HEK293 (cell line): ENCODE measurements around the gene STON2.

Source experiments
- CTCF ChIA-PET: fragments of 350-600 bp; formaldehyde crosslinking; extraction: SDS; loops from one replicate; lab custom pipeline; 2021; ENCODE audit warnings: antibody characterized with exemption; lab: Yijun Ruan, JAX
- POLR2A ChIA-PET: fragments of 300-600 bp; formaldehyde crosslinking; extraction: SDS; loops from one replicate; lab custom pipeline; 2020; ENCODE audit warnings: antibody characterized with exemption, inconsistent platforms; lab: Yijun Ruan, JAX
- H3K27ac ChIP-seq: fragments of 200-500 bp; sonication (Bioruptor generic); 2 replicates; pipeline ENCODE4 v1.5.1; 2014; ENCODE audit warnings: low read depth, low read length, control low read depth, inconsistent platforms; ENCODE audit errors: extremely low read depth
- H3K36me3 ChIP-seq, 2 experiments: fragments of 200-500 bp in 1 of 2; sonication (Bioruptor generic) in 1 of 2; 1 replicate in 1 of 2; 2 replicates in 1 of 2; pipeline ENCODE4 v1.5.1; 2014 to 2017; ENCODE audit warnings: inconsistent platforms in 2 of 2, low read length in 2 of 2; ENCODE audit not compliant: control insufficient read depth in 2 of 2, insufficient read depth in 1 of 2
- H3K4me1 ChIP-seq: fragments of 200-500 bp; sonication (Bioruptor generic); 2 replicates; pipeline ENCODE4 v1.5.1; 2014; ENCODE audit warnings: mild to moderate bottlenecking, low read length, inconsistent platforms; ENCODE audit not compliant: control insufficient read depth, insufficient read depth
- H3K4me3 ChIP-seq: 2 replicates; pipeline ENCODE4 v1.5.1; 2011; ENCODE audit warnings: low read depth, mild to moderate bottlenecking, control low read depth, low read length, moderate library complexity
- H3K9me3 ChIP-seq: fragments of 200-500 bp; sonication (Bioruptor generic); 2 replicates; pipeline ENCODE4 v1.5.1; 2014; ENCODE audit warnings: low read depth, low read length, inconsistent platforms; ENCODE audit not compliant: control insufficient read depth, insufficient read depth
- MZF1 ChIP-seq: fragments of 450-650 bp; formaldehyde crosslinking; IDR thresholded peaks from 2 replicates; pipeline ENCODE4 v1.5.1; 2017; ENCODE audit warnings: missing biosample characterization, missing genetic modification characterization, borderline replicate concordance
- OVOL3 ChIP-seq: fragments of 450-650 bp; formaldehyde crosslinking; IDR thresholded peaks from 2 replicates; pipeline ENCODE4 v1.5.1; 2016; ENCODE audit warnings: missing biosample characterization, missing genetic modification characterization
- ZNF112 ChIP-seq: fragments of 450-650 bp; formaldehyde crosslinking; IDR thresholded peaks from 2 replicates; pipeline ENCODE4 v1.5.0; 2017; ENCODE audit warnings: missing biosample characterization, missing genetic modification characterization
- ZNF175 ChIP-seq: fragments of 450-650 bp; formaldehyde crosslinking; IDR thresholded peaks from 2 replicates; pipeline ENCODE4 v1.5.1; 2016; ENCODE audit warnings: missing biosample characterization, missing genetic modification characterization
- ZNF2 ChIP-seq: fragments of 450-650 bp; formaldehyde crosslinking; IDR thresholded peaks from 2 replicates; pipeline ENCODE4 v1.5.1; 2016; ENCODE audit warnings: missing biosample characterization, missing genetic modification characterization
- ZNF211 ChIP-seq: fragments of 450-650 bp; formaldehyde crosslinking; IDR thresholded peaks from 2 replicates; pipeline ENCODE4 v1.5.1; 2016; ENCODE audit warnings: low read depth, missing biosample characterization, missing genetic modification characterization
- ZNF214 ChIP-seq: fragments of 450-650 bp; formaldehyde crosslinking; IDR thresholded peaks from 2 replicates; pipeline ENCODE4 v1.5.1; 2017; ENCODE audit warnings: missing biosample characterization, mild to moderate bottlenecking, missing genetic modification characterization, borderline replicate concordance
- ZNF280D ChIP-seq: fragments of 450-650 bp; formaldehyde crosslinking; IDR thresholded peaks from 2 replicates; pipeline ENCODE4 v1.5.1; 2016; ENCODE audit warnings: missing biosample characterization, missing genetic modification characterization
- ZNF292 ChIP-seq: fragments of 450-650 bp; formaldehyde crosslinking; IDR thresholded peaks from 2 replicates; pipeline ENCODE4 v1.5.1; 2016; ENCODE audit warnings: low read depth, missing biosample characterization, missing genetic modification characterization, borderline replicate concordance
- ZNF302 ChIP-seq: fragments of 450-650 bp; formaldehyde crosslinking; IDR thresholded peaks from 2 replicates; pipeline ENCODE4 v1.5.1; 2016; ENCODE audit warnings: missing biosample characterization, missing genetic modification characterization, low read depth
- ZNF324 ChIP-seq: fragments of 450-650 bp; formaldehyde crosslinking; IDR thresholded peaks from 2 replicates; pipeline ENCODE4 v1.5.1; 2016; ENCODE audit warnings: missing biosample characterization, missing genetic modification characterization
- ZNF398 ChIP-seq: fragments of 450-650 bp; formaldehyde crosslinking; IDR thresholded peaks from 2 replicates; pipeline ENCODE4 v1.5.1; 2017; ENCODE audit warnings: missing biosample characterization, missing genetic modification characterization
- ZNF404 ChIP-seq: fragments of 450-650 bp; formaldehyde crosslinking; IDR thresholded peaks from 2 replicates; pipeline ENCODE4 v1.5.1; 2017; ENCODE audit warnings: missing biosample characterization, missing genetic modification characterization
- ZNF510 ChIP-seq: fragments of 450-650 bp; formaldehyde crosslinking; IDR thresholded peaks from 2 replicates; pipeline ENCODE4 v1.5.1; 2018; ENCODE audit warnings: mild to moderate bottlenecking, missing genetic modification characterization, missing biosample characterization; ENCODE audit not compliant: insufficient replicate concordance
- ZNF621 ChIP-seq: fragments of 450-650 bp; formaldehyde crosslinking; IDR thresholded peaks from 2 replicates; pipeline ENCODE4 v1.5.1; 2017; ENCODE audit warnings: missing biosample characterization, missing genetic modification characterization
- ZNF639 ChIP-seq: fragments of 450-650 bp; formaldehyde crosslinking; IDR thresholded peaks from 2 replicates; pipeline ENCODE4 v1.5.1; 2016; ENCODE audit warnings: missing biosample characterization, missing genetic modification characterization
- ZNF660 ChIP-seq: fragments of 450-650 bp; IDR thresholded peaks from 2 replicates; pipeline ENCODE4 v1.5.1; 2018; ENCODE audit warnings: missing biosample characterization, mild to moderate bottlenecking, missing genetic modification characterization
- ZNF677 ChIP-seq: fragments of 450-650 bp; IDR thresholded peaks from 2 replicates; pipeline ENCODE4 v1.5.0; 2018; ENCODE audit warnings: missing biosample characterization, mild to moderate bottlenecking, missing genetic modification characterization, moderate library complexity
- ZNF785 ChIP-seq: fragments of 450-650 bp; formaldehyde crosslinking; IDR thresholded peaks from 2 replicates; pipeline ENCODE4 v1.5.1; 2016; ENCODE audit warnings: missing biosample characterization, missing genetic modification characterization
- ZSCAN5A ChIP-seq: fragments of 450-650 bp; formaldehyde crosslinking; IDR thresholded peaks from 2 replicates; pipeline ENCODE4 v1.5.1; 2016; ENCODE audit warnings: missing biosample characterization, missing genetic modification characterization

Gene STON2

GRCh38 chr14:81432219-81432661, 32.1 kb upstream of the STON2 start:
- ChIA-PET POLR2A (no interaction called here), CTCF (interaction anchor here (0.8 kb wide), 1 partner anchor 20 kb away, joined by 4 read pairs; no protein-coding TSS in a partner anchor)

More at GRCh38 chr14:81432219-81432661, 32.1 kb upstream of the STON2 start:
- Histone ChIP-seq H3K9me3 (no peaks in the 10 kb centered on the region), H3K36me3 (no peaks in the 10 kb centered on the region), H3K27ac (no peak overlapping the region), H3K4me3 (no peak overlapping the region), H3K4me1 (peaks cover 18% of the 10 kb centered on the region)
- TF ChIP-seq ZNF324 (tag by site-specific recombination) (no peak), ZNF398 (no peak), ZNF214 (tag by site-specific recombination) (no peak), ZNF280D (tag by site-specific recombination) (no peak), ZNF302 (tag by site-specific recombination) (no peak), ZSCAN5A (tag by site-specific recombination) (no peak), ZNF510 (tag by site-specific recombination) (no peak), ZNF404 (tag by site-specific recombination) (no peak), OVOL3 (tag by site-specific recombination) (no peak), ZNF639 (tag by site-specific recombination) (no peak), ZNF621 (tag by site-specific recombination) (no peak), ZNF785 (tag by site-specific recombination) (no peak), ZNF292 (tag by site-specific recombination) (no peak), MZF1 (tag by site-specific recombination) (no peak), ZNF2 (tag by site-specific recombination) (no peak), ZNF660 (tag by site-specific recombination) (no peak), ZNF211 (tag by site-specific recombination) (no peak), ZNF677 (no peak), ZNF175 (tag by site-specific recombination) (no peak), ZNF112 (tag by site-specific recombination) (no peak)
